ENCODE results near the gene CSPG4. TPM values are rescaled to one million over a fixed set of nuclear protein-coding genes. Genes with fewer than 3 reads are reported as not detected.
A peak's percentile ranks its signal among the peaks of the same experiment; 100 is the strongest.
"Not testable (repeated sequence)": the region's sequence is repeated elsewhere in the genome, so short reads cannot be mapped to it uniquely, and the experiment has no call there.

CSPG4 gene
- total and polyA plus RNA-seq, 2 donors (not counting 3 experiments of a cell fraction or from before 2014, with no cell fraction given): not detected

- no peak overlapping the region for H3K4me3 ChIP-seq (replicated peaks in 1 of 3; ENCODE audit: insufficient read depth in 1 of 3, low read depth in 1 of 3, low read length in 3 of 3)
- FAIRE-seq: peak; percentile 8
- ChIA-PET CTCF (no interaction called here), POLR2A (no interaction called here)
- no peak for DNase-seq (ENCODE audit: low read depth, low spot score)
- no peaks in the 10 kb centered on the region for H3K4me1 ChIP-seq (ENCODE audit: control insufficient read depth, extremely low read depth, insufficient read depth, low read length)
- H3K27ac ChIP-seq (ENCODE audit: insufficient read depth, low read depth, low read length): no peak overlapping the region
- no peaks in the 10 kb centered on the region for H3K36me3 ChIP-seq (ENCODE audit: control insufficient read depth in 2 of 2, extremely low read depth in 1 of 2, insufficient read depth in 2 of 2, low read length in 2 of 2)
- H3K9me1 ChIP-seq (replicated peaks; ENCODE audit: control insufficient read depth, extremely low read depth, insufficient read depth, low read length): no peaks in the 10 kb centered on the region
- TF ChIP-seq GATA2 (IDR thresholded peaks at IDR 0.05; ENCODE audit: insufficient read depth, insufficient read length, low read depth, low read length): no peak
- TF ChIP-seq POLR2A (IDR thresholded peaks at IDR 0.05; ENCODE audit: low read depth, low read length): no peak
- TF ChIP-seq JUN (IDR thresholded peaks at IDR 0.05; ENCODE audit: borderline replicate concordance, insufficient read depth, insufficient read length, low read depth): no peak
- no peak overlapping the region for H3K9ac ChIP-seq (replicated peaks; ENCODE audit: extremely low read depth, insufficient read depth, low read length)
- H3K4me2 ChIP-seq (ENCODE audit: insufficient read depth, low read length): no peak overlapping the region
- intact Hi-C loops (cut with micrococcal nuclease): no loop called here
- H3K9me3 ChIP-seq (replicated peaks; ENCODE audit: control insufficient read depth, insufficient read depth, low read length): no peaks in the 10 kb centered on the region
- H4K20me1 ChIP-seq (replicated peaks; ENCODE audit: control insufficient read depth, extremely low read depth, insufficient read depth, low read length): no peaks in the 10 kb centered on the region
- H2AFZ ChIP-seq (ENCODE audit: low read depth, low read length): no peak overlapping the region
- H3K27me3 ChIP-seq (ENCODE audit: control insufficient read depth in 2 of 2, insufficient read depth in 2 of 2, low read length in 2 of 2): peaks cover 13 to 17% of the 10 kb centered on the region in 2 experiments
- no peaks in the 10 kb centered on the region for H3K79me2 ChIP-seq (ENCODE audit: control insufficient read depth, insufficient read depth, low read length)
- dilution Hi-C loops (cut with MboI; ENCODE audit: extremely low pct_ligation_motif_present, low sequenced_read_pairs): no loop called here
- no TSS peak for BruUV-seq (replicated peaks)
Observed at GRCh38 chr15:75720297-75720696, 7.6 kb upstream of the CSPG4 start.

GRCh38 chr15:75718328-75718727 lies 5.7 kb upstream of the CSPG4 start:
- dilution Hi-C loops (cut with MboI; ENCODE audit: extremely low pct_ligation_motif_present, low sequenced_read_pairs): no loop called here
- POLR2A ChIA-PET: no interaction called here
- FAIRE-seq: peak; percentile 62

GRCh38 chr15:75717001-75717400 lies 4.4 kb upstream of the CSPG4 start:
- dilution Hi-C loops (cut with MboI; ENCODE audit: extremely low pct_ligation_motif_present, low sequenced_read_pairs); DNase-seq (ENCODE audit: low read depth, low spot score); H3K4me1 ChIP-seq (ENCODE audit: control insufficient read depth, extremely low read depth, insufficient read depth, low read length); H3K4me2 ChIP-seq (ENCODE audit: insufficient read depth, low read length); FAIRE-seq; H4K20me1 ChIP-seq (replicated peaks; ENCODE audit: control insufficient read depth, extremely low read depth, insufficient read depth, low read length); H2AFZ ChIP-seq (ENCODE audit: low read depth, low read length); POLR2A ChIA-PET; H3K79me2 ChIP-seq (ENCODE audit: control insufficient read depth, insufficient read depth, low read length); BruUV-seq (replicated peaks); H3K9me3 ChIP-seq (replicated peaks; ENCODE audit: control insufficient read depth, insufficient read depth, low read length); H3K9ac ChIP-seq (replicated peaks; ENCODE audit: extremely low read depth, insufficient read depth, low read length); H3K9me1 ChIP-seq (replicated peaks; ENCODE audit: control insufficient read depth, extremely low read depth, insufficient read depth, low read length); intact Hi-C loops (cut with micrococcal nuclease); H3K4me3 ChIP-seq (replicated peaks in 1 of 3; ENCODE audit: insufficient read depth in 1 of 3, low read depth in 1 of 3, low read length in 3 of 3); H3K27ac ChIP-seq (ENCODE audit: insufficient read depth, low read depth, low read length); H3K36me3 ChIP-seq (ENCODE audit: control insufficient read depth in 2 of 2, extremely low read depth in 1 of 2, insufficient read depth in 2 of 2, low read length in 2 of 2): not testable (repeated sequence)
- CTCF ChIA-PET: interaction anchor here (1.3 kb wide), 1 partner anchor 11 kb away, joined by 4 read pairs; no protein-coding TSS in a partner anchor
- H3K27me3 ChIP-seq (ENCODE audit: control insufficient read depth in 2 of 2, insufficient read depth in 2 of 2, low read length in 2 of 2): peaks cover 34% of the 10 kb centered on the region in 2 experiments

More at GRCh38 chr15:75718328-75718727, 5.7 kb upstream of the CSPG4 start:
- H3K4me3 ChIP-seq (replicated peaks in 1 of 3; ENCODE audit: insufficient read depth in 1 of 3, low read depth in 1 of 3, low read length in 3 of 3): no peak overlapping the region
- no peak for TF ChIP-seq CTCF (IDR thresholded peaks at IDR 0.05; ENCODE audit: extremely low read depth in 1 of 2, insufficient read depth in 1 of 2, low read depth in 1 of 2, low read length in 2 of 2)
- no peak for TF ChIP-seq POLR2AphosphoS5 (IDR thresholded peaks at IDR 0.05; ENCODE audit: insufficient read depth, low read depth, low read length)
- TF ChIP-seq EZH2 (IDR thresholded peaks at IDR 0.05; ENCODE audit: borderline replicate concordance, low read depth, low read length, severe bottlenecking): no peak
- H3K4me2 ChIP-seq (ENCODE audit: insufficient read depth, low read length): no peak overlapping the region
- H3K79me2 ChIP-seq (ENCODE audit: control insufficient read depth, insufficient read depth, low read length): no peaks in the 10 kb centered on the region
- H3K9ac ChIP-seq (replicated peaks; ENCODE audit: extremely low read depth, insufficient read depth, low read length): no peak overlapping the region
- intact Hi-C loops (cut with micrococcal nuclease): no loop called here
- H4K20me1 ChIP-seq (replicated peaks; ENCODE audit: control insufficient read depth, extremely low read depth, insufficient read depth, low read length): no peaks in the 10 kb centered on the region
- no TSS peak for BruUV-seq (replicated peaks)
- peaks cover 24 to 25% of the 10 kb centered on the region in 2 experiments for H3K27me3 ChIP-seq (ENCODE audit: control insufficient read depth in 2 of 2, insufficient read depth in 2 of 2, low read length in 2 of 2)
- no peak for DNase-seq (ENCODE audit: low read depth, low spot score)
- CTCF ChIA-PET: interaction anchor here (0.7 to 1.3 kb wide), 3 partner anchors 10 to 287 kb away, joined by 3 to 4 read pairs (median 3); no protein-coding TSS in a partner anchor
- H3K9me1 ChIP-seq (replicated peaks; ENCODE audit: control insufficient read depth, extremely low read depth, insufficient read depth, low read length): no peaks in the 10 kb centered on the region
- H2AFZ ChIP-seq (ENCODE audit: low read depth, low read length): no peak overlapping the region
- H3K27ac ChIP-seq (ENCODE audit: insufficient read depth, low read depth, low read length): no peak overlapping the region
- no peaks in the 10 kb centered on the region for H3K36me3 ChIP-seq (ENCODE audit: control insufficient read depth in 2 of 2, extremely low read depth in 1 of 2, insufficient read depth in 2 of 2, low read length in 2 of 2)
- no peaks in the 10 kb centered on the region for H3K4me1 ChIP-seq (ENCODE audit: control insufficient read depth, extremely low read depth, insufficient read depth, low read length)
- H3K9me3 ChIP-seq (replicated peaks; ENCODE audit: control insufficient read depth, insufficient read depth, low read length): no peaks in the 10 kb centered on the region
